WI38 (cell line): ENCODE measurements around the gene DYRK1B.

ENCODE experiments used
- H3K4me3 ChIP-seq: 2 replicates; pipeline ENCODE4 v1.5.1; 2011; ENCODE audit warnings: low read depth, mild to moderate bottlenecking, control low read depth, low read length
- CTCF ChIP-seq: IDR thresholded peaks from 2 replicates; pipeline ENCODE4 v1.5.1; 2012; ENCODE audit warnings: low read depth, mild to moderate bottlenecking, control low read depth, low read length

Gene DYRK1B

DNA sequence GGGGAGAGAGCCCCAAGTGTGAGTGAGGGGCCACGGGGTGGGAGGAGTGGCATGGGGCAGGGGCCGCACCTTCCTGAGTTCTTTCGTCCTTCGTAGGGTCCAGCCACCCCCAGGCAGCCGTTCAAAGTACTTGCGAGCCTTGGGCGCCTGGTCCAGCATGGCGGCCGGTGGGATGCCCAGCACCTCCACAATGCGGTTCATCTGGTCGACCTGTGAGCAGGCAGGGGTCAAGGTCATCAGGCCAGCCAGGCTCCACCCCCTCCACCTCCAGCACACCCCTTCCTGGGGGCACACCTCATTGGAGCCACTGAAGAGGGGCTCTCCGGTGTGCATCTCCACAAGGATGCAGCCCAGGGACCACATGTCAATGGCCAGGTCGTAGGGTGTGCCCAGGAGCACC lies 6.7 kb downstream of the DYRK1B start:
- TF ChIP-seq CTCF, result no peak
- H3K4me3 ChIP-seq, result no peak overlapping the region

DNA sequence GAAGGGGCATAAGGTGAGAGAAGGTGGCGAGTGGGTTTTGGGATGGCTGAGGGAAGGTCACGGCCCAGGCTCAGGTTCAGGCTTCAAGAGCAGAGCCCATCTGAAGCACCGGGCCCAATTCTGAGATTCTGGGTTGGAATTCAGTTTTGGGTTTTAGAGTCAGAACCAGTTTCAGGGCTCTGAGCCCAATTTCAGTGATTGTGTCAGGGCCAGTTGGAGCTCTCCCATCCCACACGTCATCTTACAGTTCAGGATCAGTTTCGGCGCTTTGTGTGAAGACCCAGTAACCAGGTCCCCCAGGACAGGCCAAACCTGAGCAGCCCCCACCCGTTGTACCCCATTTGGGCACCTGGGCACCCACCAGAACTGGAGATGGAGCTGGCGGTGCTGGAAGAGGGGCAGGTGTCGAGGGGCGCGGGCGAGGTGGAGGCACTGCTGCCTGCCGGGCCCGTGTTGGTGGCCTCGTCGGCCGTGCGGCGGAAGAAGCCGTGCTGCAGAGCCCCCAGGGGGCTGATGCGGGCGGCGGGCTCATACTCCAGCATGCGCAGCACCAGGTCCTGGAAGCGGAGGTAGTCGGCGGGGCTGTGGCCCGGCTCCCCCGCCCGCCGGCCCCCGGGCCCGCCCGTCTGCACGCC lies 7.5 kb downstream of the DYRK1B start:
- no peak for TF ChIP-seq CTCF
- H3K4me3 ChIP-seq, result no peak overlapping the region

DNA sequence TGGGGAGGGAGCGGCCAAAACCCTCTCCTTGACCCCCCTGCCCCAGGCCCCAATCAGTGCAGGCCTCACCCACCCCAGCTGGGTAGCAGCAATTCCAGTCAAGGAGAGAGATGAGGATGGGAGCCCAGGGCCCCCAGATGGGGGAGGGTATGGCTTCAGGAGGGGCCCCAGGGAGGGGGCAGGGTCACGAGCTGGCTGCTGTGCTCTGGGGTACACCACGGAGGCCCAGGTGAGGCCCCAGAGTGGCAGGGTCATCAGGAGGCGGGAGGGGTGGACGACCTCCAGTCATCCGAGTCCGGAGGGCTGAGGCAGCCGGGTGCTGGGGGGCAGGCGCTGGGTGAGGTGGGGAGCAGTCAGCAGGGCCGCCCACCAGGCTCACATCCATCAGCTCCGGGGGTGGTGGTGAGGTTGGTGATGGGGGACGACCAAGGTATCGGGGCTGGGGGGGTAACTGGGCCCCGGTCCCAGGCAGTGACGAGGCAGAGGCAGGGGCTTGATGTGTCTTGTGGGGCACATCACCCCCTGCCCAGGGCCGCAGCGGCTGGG lies 8.4 kb downstream of the DYRK1B start:
- no peak overlapping the region for H3K4me3 ChIP-seq
- TF ChIP-seq CTCF, result no peak

DNA sequence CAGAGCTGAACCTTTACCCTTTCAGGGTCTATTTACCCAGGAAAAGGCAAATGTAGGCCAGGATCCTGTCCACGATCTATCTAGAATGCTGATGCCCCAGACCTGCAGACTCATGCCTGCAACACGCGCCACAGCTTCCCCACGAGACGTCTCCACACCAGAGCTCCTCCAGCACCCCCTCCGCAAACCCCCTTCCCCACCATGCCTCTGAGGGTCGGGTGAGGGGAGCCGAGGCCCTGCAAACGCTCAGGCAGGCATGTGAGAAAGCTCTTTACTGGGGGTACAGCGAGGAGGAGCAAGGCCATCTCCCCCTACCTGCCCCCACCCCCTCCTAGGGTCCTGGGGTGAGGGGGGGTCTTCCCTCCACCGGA lies 8.9 kb downstream of the DYRK1B start:
- no peak for TF ChIP-seq CTCF
- no peak overlapping the region for H3K4me3 ChIP-seq

- H3K4me3 ChIP-seq, result peak overlapping the region; percentile 73
- TF ChIP-seq CTCF, result no peak
Measured at GRCh38 chr19:39824143-39825092, 9.5 kb downstream of the DYRK1B start.

GRCh38 chr19:39823686-39824085 lies 10.3 kb downstream of the DYRK1B start:
- no peak for TF ChIP-seq CTCF
- peak overlapping the region; percentile 73 for H3K4me3 ChIP-seq

GRCh38 chr19:39820696-39821095 lies 13.3 kb downstream of the DYRK1B start:
- no peak overlapping the region for H3K4me3 ChIP-seq
- TF ChIP-seq CTCF, result no peak
